Transverse colon (tissue), 4 donors: ENCODE results near the gene SMG6. TPM values are rescaled to one million over a fixed set of nuclear protein-coding genes. Genes with fewer than 3 reads are reported as not detected.

Experiments
- DNase-seq: peaks from one replicate; pipeline ENCODE4 v3.0.0-alpha.2; 2019
- H3K27ac ChIP-seq, 4 donors: fragments of 200-600 bp; sonication (generic); 2 replicates each; pipeline ENCODE4 v1.5.1; 2016 to 2018; ENCODE audit warnings: inconsistent platforms in 4 of 4
- H3K27me3 ChIP-seq: fragments of 200-600 bp; sonication (generic); 2 replicates; pipeline ENCODE4 v1.5.1; 2017; ENCODE audit warnings: inconsistent platforms
- H3K36me3 ChIP-seq, 4 donors: fragments of 200-600 bp; sonication (generic); 2 replicates each; pipeline ENCODE4 v1.5.1; 2017 to 2019; ENCODE audit warnings: inconsistent platforms in 4 of 4
- H3K4me1 ChIP-seq, 4 donors: fragments of 200-600 bp; sonication (generic); 2 replicates each; pipeline ENCODE4 v1.5.1; 2017 to 2020; ENCODE audit warnings: inconsistent platforms in 4 of 4
- H3K4me3 ChIP-seq, 4 donors: fragments of 200-600 bp; sonication (generic); 1 replicate in 1 of 4; 2 replicates in 3 of 4; pipeline versions ENCODE4 v1.5.1 to v1.6.1; 2017 to 2019; ENCODE audit warnings: inconsistent platforms in 4 of 4
- H3K9me3 ChIP-seq, 2 donors: fragments of 200-600 bp; sonication (generic); 2 replicates each; pipeline ENCODE4 v1.5.1; 2017 to 2019; ENCODE audit warnings: inconsistent platforms in 2 of 2
- EP300 ChIP-seq: sonication (generic); formaldehyde crosslinking; IDR thresholded peaks from one replicate; pipeline ENCODE4 v1.6.1; 2017; ENCODE audit warnings: antibody characterized with exemption, low read depth
- POLR2A ChIP-seq: fragments of 450-650 bp; IDR thresholded peaks from one replicate; pipeline ENCODE4 v1.6.1; 2016; ENCODE audit warnings: antibody characterized with exemption, mild to moderate bottlenecking, moderate library complexity
- POLR2AphosphoS5 ChIP-seq, 3 donors: sonication (generic); formaldehyde crosslinking; IDR thresholded peaks; one replicate each; pipeline ENCODE4 v1.6.1; 2016; ENCODE audit warnings: antibody characterized with exemption in 3 of 3
- WGBS, 2 donors: methylation state at CpG; one replicate each; pipeline ENCODE4 v1.1.5; 2018; ENCODE audit warnings: low coverage in 1 of 2; 5-methylcytosine and 5-hydroxymethylcytosine counted together
- in situ Hi-C, 4 donors: fragments of 200-750 bp; cut with MboI; loops; one replicate each; pipeline versions ENCODE4 v1.15.0 to v1.15.1; 2017; ENCODE audit warnings: low sequenced_read_pairs in 3 of 4, low pct_ligation_motif_present in 1 of 4, low pct_unique_long_range_greater_than_20kb in 1 of 4
- intact Hi-C: fragments of 100-400 bp; cut with DNase I; formaldehyde crosslinking; loops from one replicate; pipeline ENCODE4 v1.15.1; 2023; ENCODE audit warnings: low total_unique reads
- total RNA-seq, 4 donors: library from RNA; depleted of rRNA; stranded (reverse); fragments of >200 nt; gene quantifications; one replicate each; pipeline ENCODE4 v1.1.0, GENCODE V29; 2016
- TF ChIP-seq, protein P1 (sequence below), 5 experiments: fragments of 200-600 bp in 3 of 5; fragments of 450-650 bp in 2 of 5; sonication (generic) in 3 of 5; IDR thresholded peaks; 1 replicate in 2 of 5; 2 replicates in 3 of 5; pipeline ENCODE4 v1.5.1; 2016 to 2017; ENCODE audit warnings: antibody characterized with exemption in 5 of 5, inconsistent platforms in 3 of 5, mild to moderate bottlenecking in 2 of 5, moderate library complexity in 1 of 5

The SMG6 gene
- total RNA-seq, 4 donors from 2014 or later, result 28.6 to 112 (median 39.1) TPM

GRCh38 chr17:2237950-2238349, 65.6 kb downstream of the SMG6 start:
- H3K27me3 ChIP-seq, result no peaks in the 10 kb centered on the region
- peaks cover 3 to 40% (median 24%) of the 10 kb centered on the region in 4 donors for H3K4me1 ChIP-seq
- intact Hi-C loops, result no loop called here
- H3K9me3 ChIP-seq, result no peaks in the 10 kb centered on the region
- in situ Hi-C loops, result no loop called here
- WGBS, 2 donors, result 52 to 100% methylated on average over 1 to 3 of the region's 3 CpGs
- H3K4me3 ChIP-seq, result no peak overlapping the region
- TF ChIP-seq, protein P1, sequence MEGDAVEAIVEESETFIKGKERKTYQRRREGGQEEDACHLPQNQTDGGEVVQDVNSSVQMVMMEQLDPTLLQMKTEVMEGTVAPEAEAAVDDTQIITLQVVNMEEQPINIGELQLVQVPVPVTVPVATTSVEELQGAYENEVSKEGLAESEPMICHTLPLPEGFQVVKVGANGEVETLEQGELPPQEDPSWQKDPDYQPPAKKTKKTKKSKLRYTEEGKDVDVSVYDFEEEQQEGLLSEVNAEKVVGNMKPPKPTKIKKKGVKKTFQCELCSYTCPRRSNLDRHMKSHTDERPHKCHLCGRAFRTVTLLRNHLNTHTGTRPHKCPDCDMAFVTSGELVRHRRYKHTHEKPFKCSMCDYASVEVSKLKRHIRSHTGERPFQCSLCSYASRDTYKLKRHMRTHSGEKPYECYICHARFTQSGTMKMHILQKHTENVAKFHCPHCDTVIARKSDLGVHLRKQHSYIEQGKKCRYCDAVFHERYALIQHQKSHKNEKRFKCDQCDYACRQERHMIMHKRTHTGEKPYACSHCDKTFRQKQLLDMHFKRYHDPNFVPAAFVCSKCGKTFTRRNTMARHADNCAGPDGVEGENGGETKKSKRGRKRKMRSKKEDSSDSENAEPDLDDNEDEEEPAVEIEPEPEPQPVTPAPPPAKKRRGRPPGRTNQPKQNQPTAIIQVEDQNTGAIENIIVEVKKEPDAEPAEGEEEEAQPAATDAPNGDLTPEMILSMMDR (IDR thresholded peaks at IDR 0.05), result no peak
- TF ChIP-seq EP300 (no peak), POLR2A (no peak), POLR2AphosphoS5 (IDR thresholded peaks at IDR 0.05) (no peak)
- H3K36me3 ChIP-seq, result peaks cover 0 to 4% (median 0%) of the 10 kb centered on the region in 4 donors
- H3K27ac ChIP-seq, result peak overlapping the region; percentile 70 to 88 (median 77)
- no peak for DNase-seq

DNA sequence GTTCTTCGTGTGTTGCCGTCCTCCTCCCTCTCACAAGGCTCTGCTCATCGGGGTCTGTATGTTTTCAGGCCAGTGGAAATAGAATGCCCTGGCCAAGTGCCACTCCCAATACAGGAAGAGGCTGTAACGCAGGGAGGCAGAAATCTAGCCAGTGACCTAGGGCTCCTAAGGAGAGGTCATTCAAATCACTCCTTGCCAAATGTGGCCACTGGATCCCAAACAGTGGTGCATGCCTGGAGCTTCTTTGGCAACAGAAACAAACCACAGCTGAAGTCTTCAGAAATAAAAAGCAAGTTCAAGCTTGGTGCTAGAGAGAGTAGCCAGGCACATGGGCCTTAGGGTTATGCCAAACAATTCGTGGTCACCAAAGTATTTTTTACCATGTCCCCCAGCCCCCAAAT, 66.1 kb downstream of the SMG6 start:
- intact Hi-C loops (no loop called here), in situ Hi-C loops (no loop called here)

GRCh38 chr17:2235792-2236366, 67.7 kb downstream of the SMG6 start:
- peak overlapping the region; percentile 15 to 88 (median 56) for H3K27ac ChIP-seq
- in situ Hi-C loops, result no loop called here
- H3K36me3 ChIP-seq, result peaks cover 0 to 4% (median 0%) of the 10 kb centered on the region in 4 donors
- H3K9me3 ChIP-seq, result no peaks in the 10 kb centered on the region
- intact Hi-C loops, result no loop called here
- no peaks in the 10 kb centered on the region for H3K27me3 ChIP-seq
- WGBS, 2 donors, result 57 to 100% methylated on average over 1 to 6 of the region's 6 CpGs
- H3K4me1 ChIP-seq, result peaks cover 10 to 53% (median 34%) of the 10 kb centered on the region in 4 donors
- TF ChIP-seq POLR2A (no peak), POLR2AphosphoS5 (IDR thresholded peaks at IDR 0.05) (no peak), EP300 (no peak)
- TF ChIP-seq, protein P1 (IDR thresholded peaks at IDR 0.05), result no peak
- DNase-seq, result no peak
- no peak overlapping the region for H3K4me3 ChIP-seq

More for the DNA sequence above, 66.1 kb downstream of the SMG6 start:
- no peaks in the 10 kb centered on the region for H3K9me3 ChIP-seq
- H3K27ac ChIP-seq, result peak overlapping the region; percentile 70 to 88 (median 77)
- WGBS, 2 donors, result 70 to 77% methylated on average over 2 to 5 of the region's 5 CpGs
- DNase-seq, result no peak
- H3K4me3 ChIP-seq, result no peak overlapping the region
- H3K36me3 ChIP-seq, result peaks cover 0 to 4% (median 0%) of the 10 kb centered on the region in 4 donors
- H3K4me1 ChIP-seq, result peaks cover 3 to 40% (median 26%) of the 10 kb centered on the region in 4 donors
- no peak for TF ChIP-seq EP300
- TF ChIP-seq, protein P1 (IDR thresholded peaks at IDR 0.05), result no peak
- TF ChIP-seq POLR2A, result no peak
- TF ChIP-seq POLR2AphosphoS5 (IDR thresholded peaks at IDR 0.05), result peak in 1 of 3 donors; percentile 37
- H3K27me3 ChIP-seq, result no peaks in the 10 kb centered on the region

DNA sequence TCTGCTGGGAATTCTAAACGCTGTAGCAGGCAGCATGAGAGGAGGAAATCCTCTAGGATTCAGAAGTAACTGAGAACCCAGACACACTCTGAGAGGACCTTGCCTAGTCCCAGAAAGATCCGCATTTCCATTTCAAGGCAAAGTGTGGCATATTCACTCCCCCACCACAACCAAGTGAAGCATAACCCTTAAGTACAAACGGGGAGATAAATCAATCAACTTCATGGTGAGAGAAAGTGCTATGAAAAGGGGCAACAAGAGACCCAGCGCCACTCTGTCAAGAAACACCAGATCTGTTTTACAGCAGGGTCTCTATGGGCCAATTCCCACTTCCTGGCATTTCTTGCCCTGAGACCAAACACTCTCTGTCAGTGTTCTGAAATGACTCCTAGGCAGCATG, 68.3 kb downstream of the SMG6 start:
- Histone ChIP-seq H3K27me3 (no peaks in the 10 kb centered on the region), H3K27ac (peak overlapping the region; percentile 15 to 88 (median 30)), H3K9me3 (no peaks in the 10 kb centered on the region), H3K36me3 (peaks cover 0 to 4% (median 0%) of the 10 kb centered on the region in 4 donors), H3K4me3 (no peak overlapping the region), H3K4me1 (peaks cover 10 to 52% (median 31%) of the 10 kb centered on the region in 4 donors)
- WGBS, 2 donors, result 89 to 90% methylated on average over 2 to 4 of the region's 4 CpGs
- in situ Hi-C loops, result no loop called here
- intact Hi-C loops, result no loop called here
- no peak for DNase-seq
- TF ChIP-seq EP300 (no peak), POLR2AphosphoS5 (IDR thresholded peaks at IDR 0.05) (no peak), POLR2A (no peak)
- TF ChIP-seq, protein P1 (IDR thresholded peaks at IDR 0.05), result no peak
